Measurements from ENCODE around the gene GIMAP1. TPM values are rescaled to one million over a fixed set of nuclear protein-coding genes. Genes with fewer than 3 reads are reported as not detected.

Gene GIMAP1
- polyA plus RNA-seq, 1 experiment, result not detected

DNA sequence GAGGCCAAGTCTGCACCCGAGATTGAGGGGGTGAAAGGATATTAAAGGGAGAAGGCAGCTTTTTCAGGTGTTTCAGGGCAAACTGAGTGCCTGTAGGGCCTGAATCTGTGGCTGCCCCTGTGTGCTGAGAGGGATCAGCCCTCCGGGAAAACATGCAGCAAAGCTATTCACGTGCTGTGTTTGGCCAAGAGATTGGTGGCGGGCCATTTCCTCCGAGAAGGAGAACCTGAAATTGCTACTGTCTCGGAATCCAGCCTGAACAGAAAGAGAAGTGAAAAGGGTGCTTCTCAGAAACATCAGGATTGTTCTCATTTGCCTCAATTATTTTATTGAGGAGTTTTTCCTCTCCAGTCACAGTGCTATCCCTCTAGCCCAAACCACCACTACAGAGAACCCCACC is 36.8 kb downstream of the GIMAP1 start:
- ChIA-PET POLR2A (no interaction called here), CTCF (no interaction called here)
- no peak for TF ChIP-seq CTCF (IDR thresholded peaks at IDR 0.05; ENCODE audit: low read depth, low read length)
- Histone ChIP-seq H3K27ac (ENCODE audit: low read depth, low read length) (no peak overlapping the region), H3K4me3 (ENCODE audit: low read depth, low read length) (no peak overlapping the region), H3K27me3 (ENCODE audit: control insufficient read depth, insufficient read depth, low read length) (no peaks in the 10 kb centered on the region), H3K9me3 (ENCODE audit: control insufficient read depth, insufficient read depth, low read length) (no peaks in the 10 kb centered on the region)
- no peak for DNase-seq (ENCODE audit: low read depth, low spot score)

DNA sequence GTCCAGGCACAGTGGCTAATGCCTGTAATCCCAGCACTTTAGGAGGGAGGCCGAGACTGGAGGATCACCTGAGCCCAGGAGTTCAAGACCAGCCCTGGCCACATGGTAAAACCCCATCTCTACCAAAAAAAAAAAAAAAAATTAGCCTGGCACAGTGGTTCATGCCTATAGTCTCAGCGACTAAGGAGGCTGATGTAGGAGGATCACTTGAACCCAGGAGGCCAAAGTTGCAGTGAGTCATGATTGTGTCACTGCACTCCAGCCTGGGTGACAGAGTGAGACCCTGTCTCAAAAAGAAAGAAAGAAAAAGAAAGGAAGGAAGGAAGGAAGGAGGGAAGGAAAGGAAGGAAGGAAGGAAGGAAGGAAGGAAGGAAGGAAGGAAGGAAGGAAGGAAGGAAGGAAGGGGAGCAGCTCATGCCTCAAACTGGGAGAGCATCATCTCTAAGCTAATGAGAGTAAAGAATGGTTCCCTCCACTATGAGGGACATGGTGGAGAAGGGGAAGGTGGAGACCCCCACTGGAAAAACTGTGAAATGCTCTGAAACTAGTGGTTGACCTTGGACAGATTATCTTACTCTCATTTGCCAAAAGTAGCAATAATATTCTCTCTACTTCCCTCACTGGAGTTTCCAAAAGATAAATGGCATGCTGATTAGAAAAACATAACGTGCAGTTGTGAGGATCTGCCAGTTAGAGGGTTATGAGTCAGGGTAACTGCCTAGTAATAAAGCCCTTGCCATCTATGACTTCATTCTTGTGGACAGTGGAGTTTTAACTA is 37.6 kb downstream of the GIMAP1 start:
- POLR2A ChIA-PET, result no interaction called here
- CTCF ChIA-PET, result no interaction called here

DNA sequence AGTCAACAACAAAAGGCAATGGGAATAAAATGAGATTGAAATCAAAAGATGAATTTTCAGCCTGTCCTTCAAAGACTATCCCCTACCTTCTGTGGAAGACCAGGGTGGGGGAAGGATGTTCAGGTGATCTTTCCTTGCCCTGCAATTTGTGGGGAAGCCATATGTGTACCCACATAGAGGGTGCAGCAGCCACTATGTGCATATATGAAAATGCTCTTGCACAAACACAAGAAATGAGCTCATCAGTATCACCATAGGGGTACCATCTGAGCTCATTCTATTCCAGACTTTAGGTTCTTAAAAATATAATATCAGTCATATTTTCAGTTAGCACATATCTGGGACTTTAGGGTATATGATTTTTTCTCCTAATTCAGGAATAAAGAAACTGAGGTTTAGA is 38.5 kb downstream of the GIMAP1 start:
- CTCF ChIA-PET, result no interaction called here
- Histone ChIP-seq H3K9me3 (ENCODE audit: control insufficient read depth, insufficient read depth, low read length) (no peaks in the 10 kb centered on the region), H3K27ac (ENCODE audit: low read depth, low read length) (no peak overlapping the region), H3K4me3 (ENCODE audit: low read depth, low read length) (no peak overlapping the region), H3K27me3 (ENCODE audit: control insufficient read depth, insufficient read depth, low read length) (no peaks in the 10 kb centered on the region)
- no peak for TF ChIP-seq CTCF (IDR thresholded peaks at IDR 0.05; ENCODE audit: low read depth, low read length)
- POLR2A ChIA-PET, result interaction anchor here (0.6 kb wide), 1 partner anchor 1633 kb away, joined by 6 read pairs; no protein-coding TSS in a partner anchor
- no peak for DNase-seq (ENCODE audit: low read depth, low spot score)

More for the DNA sequence above, 37.6 kb downstream of the GIMAP1 start:
- no peaks in the 10 kb centered on the region for H3K9me3 ChIP-seq (ENCODE audit: control insufficient read depth, insufficient read depth, low read length)
- H3K27me3 ChIP-seq (ENCODE audit: control insufficient read depth, insufficient read depth, low read length), result no peaks in the 10 kb centered on the region
- H3K27ac ChIP-seq (ENCODE audit: low read depth, low read length), result no peak overlapping the region
- TF ChIP-seq CTCF (IDR thresholded peaks at IDR 0.05; ENCODE audit: low read depth, low read length), result no peak
- DNase-seq (ENCODE audit: low read depth, low spot score), result no peak
- no peak overlapping the region for H3K4me3 ChIP-seq (ENCODE audit: low read depth, low read length)

DNA sequence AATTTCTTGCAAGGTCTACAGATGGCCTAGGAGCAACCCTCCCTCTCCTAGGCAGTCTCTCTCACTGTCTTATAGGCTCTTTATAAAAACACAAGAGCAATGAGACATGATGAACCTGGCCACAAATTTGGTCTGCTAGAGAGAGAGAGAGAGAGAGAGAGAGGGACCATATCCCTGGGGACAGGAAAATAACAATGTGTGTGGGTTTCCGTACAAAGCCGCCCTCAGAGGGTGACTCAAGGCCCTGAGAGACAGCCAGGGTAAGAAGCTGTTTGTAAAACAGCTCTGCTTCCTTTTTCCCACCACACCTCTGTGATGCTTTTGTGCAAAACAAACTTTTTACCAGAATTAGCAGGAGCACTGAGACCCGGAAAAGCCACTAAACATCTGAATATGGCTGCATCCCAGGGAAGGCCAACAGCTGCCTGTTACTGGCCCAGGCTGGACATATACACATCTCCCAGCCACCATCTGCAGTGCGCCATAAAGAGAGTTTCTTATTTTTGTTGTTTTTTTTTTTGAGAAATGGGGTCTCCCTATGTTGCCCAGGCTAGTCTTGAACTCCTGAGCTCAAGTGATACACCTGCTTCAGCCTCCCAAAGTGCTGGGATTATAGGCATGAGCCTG is 39.2 kb downstream of the GIMAP1 start:
- ChIA-PET POLR2A (interaction anchor here (0.6 kb wide), 1 partner anchor 1632 kb away, joined by 6 read pairs; no protein-coding TSS in a partner anchor), CTCF (interaction anchor here (0.6 kb wide), 1 partner anchor 467 kb away, joined by 3 read pairs; no protein-coding TSS in a partner anchor)
- Histone ChIP-seq H3K4me3 (ENCODE audit: low read depth, low read length) (no peak overlapping the region), H3K9me3 (ENCODE audit: control insufficient read depth, insufficient read depth, low read length) (no peaks in the 10 kb centered on the region), H3K27ac (ENCODE audit: low read depth, low read length) (no peak overlapping the region), H3K27me3 (ENCODE audit: control insufficient read depth, insufficient read depth, low read length) (no peaks in the 10 kb centered on the region)
- no peak for TF ChIP-seq CTCF (IDR thresholded peaks at IDR 0.05; ENCODE audit: low read depth, low read length)
- no peak for DNase-seq (ENCODE audit: low read depth, low spot score)

DNA sequence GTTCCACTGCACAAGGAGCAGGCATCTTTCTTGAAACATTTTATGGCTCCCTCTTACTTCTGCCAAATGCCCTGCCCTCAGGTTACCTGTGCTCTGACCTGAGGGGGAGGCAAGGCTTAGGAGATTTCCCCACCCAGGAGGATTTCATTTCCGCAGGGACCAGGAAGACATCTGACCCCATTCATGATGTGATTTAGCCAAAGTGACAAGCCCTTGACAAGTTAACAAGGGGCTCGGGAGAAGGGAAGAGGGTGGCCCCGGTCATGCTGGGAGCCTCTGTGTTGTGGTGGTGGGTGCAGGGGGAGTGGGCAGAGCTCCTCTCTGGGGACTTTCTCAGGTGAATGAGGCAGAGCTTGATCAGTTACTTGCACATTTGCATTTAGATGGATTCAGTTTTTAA is 39.8 kb downstream of the GIMAP1 start:
- no peak for TF ChIP-seq CTCF (IDR thresholded peaks at IDR 0.05; ENCODE audit: low read depth, low read length)
- ChIA-PET CTCF (interaction anchor here (0.6 kb wide), 1 partner anchor 468 kb away, joined by 3 read pairs; no protein-coding TSS in a partner anchor), POLR2A (no interaction called here)
- no peaks in the 10 kb centered on the region for H3K9me3 ChIP-seq (ENCODE audit: control insufficient read depth, insufficient read depth, low read length)
- H3K27me3 ChIP-seq (ENCODE audit: control insufficient read depth, insufficient read depth, low read length), result no peaks in the 10 kb centered on the region
- no peak for DNase-seq (ENCODE audit: low read depth, low spot score)
- H3K4me3 ChIP-seq (ENCODE audit: low read depth, low read length), result no peak overlapping the region
- no peak overlapping the region for H3K27ac ChIP-seq (ENCODE audit: low read depth, low read length)

Data from AG04450 (cell line).